Activated CD4-positive, alpha-beta T cell treated with anti-CD3 and anti-CD28 coated beads, Interleukin-10, Interleukin-2, amounts not matched to agents 100 ng/mL and 50 ng/mL, durations not matched to agents 16 hours and 8 hours (primary cell): ENCODE results near the gene JKAMP.

ENCODE experiments used
- DNase-seq: peaks from one replicate; pipeline ENCODE4 v3.0.0-alpha.2; 2020

Gene JKAMP

GRCh38 chr14:59543873-59544272 lies 59.6 kb downstream of the JKAMP start:
- no peak for DNase-seq

- DNase-seq = no peak
Observed at GRCh38 chr14:59547310-59547709, 63.0 kb downstream of the JKAMP start.
